HG02642 (cell line): ENCODE data around the gene CCDC88A.
A peak's percentile ranks its signal among the peaks of the same experiment; 100 is the strongest.
"Not testable (repeated sequence)": the region's sequence is repeated elsewhere in the genome, so short reads cannot be mapped to it uniquely, and the experiment has no call there.

Source experiments
- ATAC-seq: cut with Tn5 transposase; IDR thresholded peaks from one replicate; pipeline ENCODE4 v1.9.1; 2021; ENCODE audit warnings: mild to moderate bottlenecking; ENCODE audit not compliant: unreplicated experiment, poor library complexity

Gene CCDC88A, protein sequence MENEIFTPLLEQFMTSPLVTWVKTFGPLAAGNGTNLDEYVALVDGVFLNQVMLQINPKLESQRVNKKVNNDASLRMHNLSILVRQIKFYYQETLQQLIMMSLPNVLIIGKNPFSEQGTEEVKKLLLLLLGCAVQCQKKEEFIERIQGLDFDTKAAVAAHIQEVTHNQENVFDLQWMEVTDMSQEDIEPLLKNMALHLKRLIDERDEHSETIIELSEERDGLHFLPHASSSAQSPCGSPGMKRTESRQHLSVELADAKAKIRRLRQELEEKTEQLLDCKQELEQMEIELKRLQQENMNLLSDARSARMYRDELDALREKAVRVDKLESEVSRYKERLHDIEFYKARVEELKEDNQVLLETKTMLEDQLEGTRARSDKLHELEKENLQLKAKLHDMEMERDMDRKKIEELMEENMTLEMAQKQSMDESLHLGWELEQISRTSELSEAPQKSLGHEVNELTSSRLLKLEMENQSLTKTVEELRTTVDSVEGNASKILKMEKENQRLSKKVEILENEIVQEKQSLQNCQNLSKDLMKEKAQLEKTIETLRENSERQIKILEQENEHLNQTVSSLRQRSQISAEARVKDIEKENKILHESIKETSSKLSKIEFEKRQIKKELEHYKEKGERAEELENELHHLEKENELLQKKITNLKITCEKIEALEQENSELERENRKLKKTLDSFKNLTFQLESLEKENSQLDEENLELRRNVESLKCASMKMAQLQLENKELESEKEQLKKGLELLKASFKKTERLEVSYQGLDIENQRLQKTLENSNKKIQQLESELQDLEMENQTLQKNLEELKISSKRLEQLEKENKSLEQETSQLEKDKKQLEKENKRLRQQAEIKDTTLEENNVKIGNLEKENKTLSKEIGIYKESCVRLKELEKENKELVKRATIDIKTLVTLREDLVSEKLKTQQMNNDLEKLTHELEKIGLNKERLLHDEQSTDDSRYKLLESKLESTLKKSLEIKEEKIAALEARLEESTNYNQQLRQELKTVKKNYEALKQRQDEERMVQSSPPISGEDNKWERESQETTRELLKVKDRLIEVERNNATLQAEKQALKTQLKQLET (N-terminal part only)

DNA sequence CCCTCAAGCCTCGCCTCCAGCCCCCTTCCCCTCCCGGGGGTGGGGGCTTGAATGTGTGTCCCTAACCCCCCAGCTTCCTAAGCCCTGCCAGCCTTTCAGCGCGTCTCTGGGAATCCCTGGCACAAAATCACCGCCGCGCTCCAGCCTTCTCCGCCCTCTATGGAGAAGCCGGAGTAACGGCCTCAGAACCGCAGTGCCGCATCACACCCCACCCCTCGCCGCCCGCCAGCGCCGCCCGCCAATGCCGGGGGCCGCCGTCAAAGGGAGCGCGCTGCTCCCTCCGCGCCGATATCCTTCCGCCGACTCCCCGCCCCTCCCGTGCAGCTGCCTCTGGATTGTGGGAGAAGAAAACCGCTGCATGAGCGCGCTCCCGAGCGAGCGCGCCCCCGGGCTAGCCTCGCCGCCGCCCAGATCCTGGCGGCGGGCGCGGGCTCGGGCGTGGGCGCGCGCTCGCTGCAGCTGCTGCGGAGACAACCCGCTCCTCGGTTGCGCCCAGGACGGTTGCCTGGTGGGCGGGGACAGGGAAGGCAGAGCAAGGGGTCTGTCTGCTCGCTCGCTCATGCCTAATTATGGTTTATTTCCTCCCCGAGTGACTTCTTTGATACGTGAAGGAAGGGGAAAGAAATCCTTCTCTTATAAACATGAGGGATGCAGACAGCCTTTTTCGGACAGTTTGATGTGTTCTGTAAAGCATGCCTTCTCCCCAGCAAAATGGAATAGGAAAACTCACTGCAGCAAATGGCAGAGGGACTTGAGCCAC is at the start of gene CCDC88A:
Gene CCDC88A, minus strand, starts transcription at position 178 of the 760 bp plus-strand sequence. CDS start 777 bp downstream, outside the sequence.
- peak; percentile 84 for ATAC-seq

DNA sequence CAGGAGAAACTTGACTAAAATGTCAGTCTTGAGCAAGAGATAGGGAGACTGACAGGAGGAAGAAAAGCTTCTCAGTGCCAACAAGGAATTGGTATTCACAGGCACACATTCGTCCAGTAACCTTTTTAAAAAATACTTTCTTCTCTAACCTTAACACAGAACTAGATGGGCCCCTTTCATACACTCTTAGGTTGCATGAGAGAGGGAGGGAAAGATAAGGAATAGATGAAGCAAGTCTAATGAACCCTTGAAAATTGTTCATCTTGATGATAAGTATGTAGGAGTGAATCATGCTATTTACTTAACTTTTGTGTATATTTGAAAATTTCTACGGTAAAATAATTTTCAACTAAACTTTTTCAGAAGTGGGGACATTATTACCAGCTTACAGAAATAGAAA is 42.0 kb upstream of the CCDC88A start:
- ATAC-seq, result no peak

DNA sequence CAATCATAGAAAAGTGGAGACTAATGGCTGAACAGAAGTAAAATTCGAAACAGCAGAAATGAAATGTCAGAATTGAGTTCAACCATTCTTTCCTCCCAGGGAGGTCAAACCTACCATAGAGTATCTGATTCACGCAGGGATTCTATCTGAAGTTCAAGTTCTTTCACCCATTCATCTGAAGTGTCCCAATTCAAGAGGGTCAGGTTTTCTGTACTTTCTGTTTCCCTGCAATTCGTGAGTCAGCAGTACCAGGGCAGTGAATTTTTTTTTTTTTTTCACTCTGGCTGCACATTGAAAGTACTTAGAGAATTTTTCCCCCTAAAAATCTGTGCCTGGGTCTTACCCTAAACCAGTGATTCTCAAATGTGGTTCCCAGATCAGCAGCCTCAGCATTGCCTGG is 40.9 kb upstream of the CCDC88A start:
- ATAC-seq, result no peak

DNA sequence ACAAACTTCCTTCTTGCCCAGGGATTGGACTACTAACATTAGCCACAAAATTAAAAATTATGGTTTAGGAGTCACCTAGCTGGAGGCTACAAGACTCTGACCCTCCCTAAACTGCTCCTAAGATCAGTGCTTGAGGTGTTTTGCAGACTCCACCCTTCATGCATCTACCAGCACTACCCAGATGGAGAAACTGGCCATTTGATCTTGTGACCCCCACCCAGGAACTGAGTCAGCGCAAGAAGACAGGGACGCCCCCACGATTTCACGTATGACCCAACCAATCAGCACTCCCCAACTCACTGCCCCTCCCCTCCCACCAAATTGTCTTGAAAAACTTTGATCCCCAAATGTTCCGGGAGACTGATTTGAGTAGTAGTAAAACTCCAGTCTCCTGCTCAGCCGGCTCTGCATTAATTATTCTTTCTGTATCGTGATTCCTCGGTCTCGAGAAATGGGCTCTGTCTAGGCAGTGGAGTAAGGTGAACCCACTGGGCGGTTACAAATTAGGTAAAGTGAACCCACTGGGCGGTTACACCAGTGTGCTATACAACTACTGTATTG is 40.1 kb upstream of the CCDC88A start:
- no peak for ATAC-seq

DNA sequence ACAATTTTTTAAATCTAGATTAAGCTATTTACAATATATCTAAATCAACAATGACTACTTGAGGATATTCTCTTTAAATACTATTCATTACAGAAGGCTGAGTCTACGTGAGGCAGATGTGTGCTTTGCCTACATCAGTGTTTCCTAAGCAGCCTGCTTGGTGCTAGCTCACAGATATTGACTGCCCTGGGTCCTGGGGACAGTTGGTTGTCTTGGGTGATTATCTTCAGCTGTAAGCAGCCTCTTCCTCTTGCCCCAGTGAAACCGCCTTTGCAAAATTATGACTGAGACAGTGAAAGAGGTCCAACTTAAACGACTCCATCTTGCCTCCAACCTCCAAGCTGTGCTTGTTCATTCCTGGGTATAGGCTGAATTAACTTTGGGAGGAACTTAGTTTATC is 39.6 kb upstream of the CCDC88A start:
- no peak for ATAC-seq

DNA sequence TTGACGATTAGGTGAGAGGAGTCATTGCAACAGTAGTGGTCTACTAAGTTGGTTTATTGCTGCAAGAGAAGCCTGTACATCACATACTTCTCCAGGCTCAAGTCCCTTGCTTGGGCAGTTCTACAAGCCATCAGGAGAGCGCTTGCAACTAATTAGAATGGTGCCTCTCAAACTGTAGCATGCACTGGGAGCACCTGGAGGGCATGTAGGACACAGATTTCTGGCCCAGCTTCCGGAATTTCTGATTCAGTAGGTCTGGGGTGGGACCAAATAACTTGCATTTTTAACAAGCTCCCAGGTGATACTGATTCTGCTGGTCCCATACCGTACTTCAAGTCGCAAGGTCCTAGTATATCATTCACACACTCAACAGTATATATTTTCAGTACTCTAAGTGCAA is 34.5 kb upstream of the CCDC88A start:
- no peak for ATAC-seq

DNA sequence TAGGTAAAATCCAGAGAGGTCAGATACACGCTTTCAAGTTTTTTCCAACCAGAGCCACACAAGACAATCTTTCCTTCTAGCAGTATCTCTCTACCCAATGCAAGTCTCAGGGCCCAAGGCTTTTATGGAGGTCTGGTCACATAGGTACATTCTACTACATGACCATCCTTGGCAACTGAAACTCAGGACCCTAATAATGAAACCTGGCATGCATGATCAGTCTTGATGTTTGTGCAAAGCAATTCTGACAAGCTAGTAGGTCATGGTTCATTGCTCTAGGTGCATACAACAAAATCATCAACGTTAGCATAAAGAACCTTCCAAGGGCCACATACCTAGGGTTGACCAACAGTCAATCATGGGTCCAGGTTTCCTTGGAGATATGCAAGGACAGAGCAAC is 33.2 kb upstream of the CCDC88A start:
- ATAC-seq, result no peak

DNA sequence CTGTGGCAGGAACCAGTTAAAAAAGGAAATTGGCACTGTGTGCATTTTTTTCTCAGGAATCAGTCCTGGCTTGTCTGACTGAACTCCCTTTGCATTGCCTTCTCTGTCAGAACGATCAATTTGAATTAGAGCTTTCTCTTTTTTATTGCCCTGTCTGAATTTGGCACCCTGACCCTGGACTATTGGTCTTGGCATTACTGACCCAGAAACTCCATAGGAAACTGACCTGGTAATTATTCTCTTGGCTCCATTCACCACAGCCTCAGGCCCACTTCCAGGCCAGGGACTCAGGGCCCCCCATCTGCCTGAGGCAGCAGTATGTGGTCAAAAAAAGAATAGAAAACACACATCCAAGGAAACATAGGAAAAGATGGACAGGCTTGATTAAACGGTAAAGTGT is 32.0 kb upstream of the CCDC88A start:
- ATAC-seq, result no peak

DNA sequence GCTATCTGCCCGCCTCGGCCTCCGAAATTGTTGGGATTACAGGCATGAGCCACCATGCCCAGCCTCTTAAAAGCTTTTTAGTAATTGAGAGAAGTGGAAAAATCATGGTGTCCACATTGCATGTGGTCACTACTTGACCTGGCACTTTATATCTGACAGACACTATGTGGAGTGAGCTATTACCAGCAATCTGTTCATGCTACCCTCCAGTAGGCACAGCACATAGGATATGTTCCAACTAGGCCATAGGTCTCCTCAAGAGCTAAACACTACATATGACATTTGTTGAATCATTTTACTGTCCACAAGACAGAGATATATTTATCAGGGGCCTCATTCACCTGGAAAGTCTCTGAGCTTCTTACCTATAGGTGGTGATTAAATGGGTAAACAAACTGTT is 30.4 kb upstream of the CCDC88A start:
- not testable (repeated sequence) for ATAC-seq

DNA sequence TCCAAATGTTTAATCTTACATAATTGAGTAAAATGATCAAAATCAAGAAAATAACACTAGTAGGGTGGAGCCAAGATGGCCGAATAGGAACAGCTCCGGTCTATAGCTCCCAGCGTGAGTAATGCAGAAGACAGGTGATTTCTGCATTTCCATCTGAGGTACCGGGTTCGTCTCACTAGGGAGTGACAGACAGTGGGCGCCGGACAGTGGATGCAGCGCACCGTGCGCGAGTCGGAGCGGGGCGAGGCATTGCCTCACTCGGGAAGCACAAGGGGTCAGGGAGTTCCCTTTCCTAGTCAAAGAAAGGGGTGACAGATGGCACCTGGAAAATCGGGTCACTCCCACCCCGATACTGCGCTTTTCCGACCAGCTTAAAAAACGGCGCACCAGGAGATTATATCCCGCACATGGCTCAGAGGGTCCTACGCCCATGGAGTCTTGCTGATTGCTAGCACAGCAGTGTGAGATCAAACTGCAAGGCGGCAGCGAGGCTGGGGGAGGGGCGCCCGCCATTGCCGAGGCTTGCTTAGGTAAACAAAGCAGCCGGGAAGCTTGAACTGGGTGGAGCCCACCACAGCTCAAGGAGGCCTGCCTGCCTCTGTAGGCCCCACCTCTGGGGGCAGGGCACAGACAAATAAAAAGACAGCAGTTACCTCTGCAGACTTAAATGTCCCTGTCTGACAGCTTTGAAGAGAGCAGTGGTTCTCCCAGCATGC is 22.5 kb upstream of the CCDC88A start:
- ATAC-seq, result not testable (repeated sequence)

DNA sequence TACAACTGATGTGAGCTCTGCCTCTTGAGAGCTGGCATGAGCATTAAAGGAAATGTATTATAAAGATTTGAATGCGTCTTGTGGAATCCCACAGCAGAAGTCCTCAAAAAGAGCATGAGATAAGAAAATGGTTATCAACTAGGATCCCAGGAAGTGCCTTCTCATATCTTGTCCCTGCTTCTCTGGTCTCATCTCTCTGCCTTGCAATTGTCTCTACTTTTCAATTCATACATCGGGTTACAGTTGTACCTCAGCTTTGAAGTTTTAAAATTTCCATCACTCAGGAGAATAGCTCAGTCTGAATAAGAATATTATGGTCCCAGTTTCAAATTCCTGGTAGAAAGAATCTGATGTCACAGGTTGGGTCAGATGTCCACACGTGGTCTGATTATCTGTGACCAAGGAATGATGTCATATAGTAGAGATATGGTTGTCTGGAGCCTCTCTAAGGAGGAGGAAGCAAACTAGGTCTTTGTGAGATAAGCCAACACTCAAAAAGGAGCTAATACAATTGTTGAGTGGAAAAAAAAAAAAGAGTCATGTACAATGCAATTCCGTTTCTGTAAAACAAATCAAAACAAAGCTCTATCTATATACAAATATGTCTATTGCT is 21.7 kb upstream of the CCDC88A start:
- no peak for ATAC-seq

DNA sequence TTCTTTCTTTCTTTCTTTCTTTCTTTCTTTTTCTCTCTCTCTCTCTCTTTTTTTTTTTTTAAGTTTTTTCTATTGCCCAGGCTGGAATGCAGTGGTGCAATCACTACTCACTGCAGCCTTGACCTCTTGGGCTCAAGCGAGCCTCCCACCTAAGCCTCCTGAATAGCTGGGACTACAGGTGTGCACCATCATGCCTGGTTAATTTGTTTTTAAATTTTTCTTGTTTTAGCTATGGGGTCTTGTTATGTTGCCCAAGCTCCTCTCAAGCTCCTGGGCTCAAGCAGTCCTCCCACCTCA is 19.4 kb upstream of the CCDC88A start:
- no peak for ATAC-seq

DNA sequence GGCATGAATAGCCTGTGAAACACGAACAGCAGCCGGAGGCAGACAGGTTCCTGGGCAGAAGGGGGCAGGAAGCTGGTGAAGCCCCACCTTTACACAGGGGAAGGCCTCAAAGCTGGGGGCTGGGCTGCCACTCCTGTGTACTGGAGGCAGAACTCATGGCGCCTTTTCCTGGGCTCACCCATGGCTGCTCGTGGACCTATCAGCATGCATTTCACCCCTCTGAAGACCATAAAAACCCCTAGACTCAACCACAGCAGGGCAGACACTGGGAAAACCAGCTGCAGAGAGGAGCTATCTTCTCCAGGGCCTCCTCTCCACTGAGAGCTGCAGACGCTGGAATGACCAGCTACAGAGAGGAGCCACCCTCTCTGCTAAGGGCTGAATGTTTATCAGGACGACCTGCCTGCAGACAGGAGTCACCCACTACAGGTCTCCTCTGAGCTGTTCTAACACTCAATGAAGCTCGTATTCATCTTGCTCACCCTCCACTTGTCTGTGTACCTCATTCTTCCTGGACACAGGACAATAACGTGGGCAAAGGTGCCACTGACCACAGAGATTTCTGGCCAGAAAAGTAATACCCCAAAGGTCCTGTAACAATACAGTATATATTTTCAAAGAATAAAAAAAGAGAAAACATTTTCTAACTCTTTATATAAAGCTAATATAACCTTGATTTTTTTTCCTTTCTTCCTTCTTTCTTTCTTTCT is 18.9 kb upstream of the CCDC88A start:
- no peak for ATAC-seq

DNA sequence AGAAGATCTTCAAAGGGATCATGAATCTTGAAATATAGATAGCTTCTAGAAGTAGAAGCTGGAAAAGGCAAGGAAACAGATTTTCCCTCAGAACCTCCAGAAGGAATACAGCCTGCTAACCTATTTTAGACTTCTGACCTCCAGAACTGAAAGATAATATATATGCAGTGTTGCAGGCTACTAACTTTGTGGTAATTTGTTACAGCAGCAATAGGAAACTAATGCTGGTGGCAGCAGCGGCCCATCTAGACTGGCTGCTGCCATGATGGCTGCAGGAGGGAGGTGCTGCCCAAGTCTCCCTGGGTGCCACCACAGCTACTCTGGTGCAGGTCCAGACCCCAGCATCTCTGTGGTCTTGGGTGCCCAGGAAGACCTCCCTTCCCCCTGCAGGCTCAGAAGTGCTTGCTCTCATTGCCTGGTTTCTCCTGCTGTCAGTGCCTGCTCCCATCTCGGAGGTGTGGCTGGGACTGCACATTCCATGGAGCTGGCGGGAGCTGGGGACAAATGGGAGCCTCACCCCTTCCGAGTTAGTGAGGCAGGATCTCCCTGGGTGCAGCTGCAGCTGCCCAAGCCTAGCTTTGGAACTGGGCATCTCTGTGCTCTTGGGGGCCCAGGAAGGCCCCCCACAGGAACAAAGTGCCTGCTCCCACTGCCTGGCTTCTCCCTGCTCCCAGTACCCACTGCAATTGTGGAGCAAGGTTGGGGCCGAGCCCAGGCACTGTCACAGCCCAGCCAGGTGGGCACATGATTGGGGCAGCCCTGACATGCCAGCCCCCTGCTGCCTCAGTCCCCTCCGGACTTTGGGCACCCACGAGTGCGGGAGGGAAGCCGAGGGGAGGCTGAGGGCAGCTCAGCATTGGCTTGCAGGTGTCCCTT is 18.1 kb upstream of the CCDC88A start:
- ATAC-seq, result no peak

DNA sequence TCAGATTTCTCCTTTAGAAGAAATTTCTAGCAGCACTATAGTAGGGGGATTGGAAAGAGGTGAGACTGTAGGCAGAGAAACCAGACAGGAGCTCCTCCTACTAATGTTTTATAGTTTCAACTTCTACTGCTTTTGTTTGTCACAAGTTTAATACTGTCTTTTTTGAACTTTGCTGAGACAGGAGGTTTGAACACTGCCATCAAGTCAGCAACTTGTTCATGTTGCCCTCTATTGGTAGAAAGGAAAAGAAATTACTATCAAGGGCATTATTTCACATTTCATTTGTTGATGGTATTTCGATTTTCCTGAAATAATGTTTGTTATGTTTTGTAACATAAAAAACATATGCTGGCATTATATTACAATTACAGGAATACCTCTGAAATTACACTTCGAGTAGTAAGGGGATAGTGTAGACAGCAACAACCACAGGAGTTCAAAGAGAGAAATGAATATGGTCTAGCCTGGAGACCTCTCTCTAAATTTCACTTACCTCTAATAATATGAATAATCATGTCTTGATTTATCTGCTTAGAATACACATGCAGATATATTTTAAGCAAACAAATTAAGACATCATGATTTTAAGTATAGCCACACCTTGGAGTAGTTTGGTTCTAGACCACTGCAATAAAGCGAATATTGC is 12.4 kb upstream of the CCDC88A start:
- ATAC-seq, result no peak

DNA sequence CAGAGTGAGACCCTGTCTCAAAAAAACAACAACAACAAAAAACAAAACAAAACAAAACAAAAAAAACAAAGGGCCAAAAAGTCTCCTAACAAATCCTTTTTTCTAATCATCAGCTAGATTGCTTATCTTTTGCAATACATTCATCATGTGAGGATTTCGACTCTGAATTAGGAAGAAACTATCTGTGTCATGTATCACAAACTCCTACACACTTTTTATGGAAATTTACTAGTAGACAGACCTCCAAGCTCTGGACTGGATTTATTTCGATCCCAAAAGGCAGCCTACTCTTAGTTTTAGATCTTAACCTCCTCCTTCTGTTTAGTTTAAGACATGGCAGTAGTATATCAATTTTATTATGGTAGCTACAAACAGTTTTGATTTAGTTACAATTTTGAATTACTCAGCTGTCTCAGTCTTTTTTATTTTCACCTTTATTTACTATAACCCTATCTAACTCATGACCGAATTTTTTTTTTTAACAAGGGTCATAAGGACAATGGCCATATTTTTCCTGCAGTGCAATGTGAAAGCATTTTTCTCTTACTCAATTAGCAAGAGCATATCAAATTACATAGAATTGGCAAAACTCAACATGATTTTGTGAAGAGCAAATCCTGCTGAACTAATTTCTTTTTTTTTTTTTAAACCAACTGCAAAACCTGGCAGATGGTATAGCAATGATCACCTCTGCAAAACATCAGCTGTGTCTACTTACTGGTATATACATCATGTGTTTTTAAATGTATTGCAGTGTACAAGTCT is 10.7 kb upstream of the CCDC88A start:
- no peak for ATAC-seq
